HEK293 (cell line): ENCODE results near the gene DNAJB1.
A peak's percentile ranks its signal among the peaks of the same experiment; 100 is the strongest.
"Not testable (repeated sequence)": the region's sequence is repeated elsewhere in the genome, so short reads cannot be mapped to it uniquely, and the experiment has no call there.

Source experiments
- CTCF ChIA-PET: fragments of 350-600 bp; formaldehyde crosslinking; extraction: SDS; loops from one replicate; lab custom pipeline; 2021; ENCODE audit warnings: antibody characterized with exemption; lab: Yijun Ruan, JAX
- POLR2A ChIA-PET: fragments of 300-600 bp; formaldehyde crosslinking; extraction: SDS; loops from one replicate; lab custom pipeline; 2020; ENCODE audit warnings: antibody characterized with exemption, inconsistent platforms; lab: Yijun Ruan, JAX
- H3K27ac ChIP-seq: fragments of 200-500 bp; sonication (Bioruptor generic); 2 replicates; pipeline ENCODE4 v1.5.1; 2014; ENCODE audit warnings: low read depth, low read length, control low read depth, inconsistent platforms; ENCODE audit errors: extremely low read depth
- H3K36me3 ChIP-seq, 2 experiments: fragments of 200-500 bp in 1 of 2; sonication (Bioruptor generic) in 1 of 2; 1 replicate in 1 of 2; 2 replicates in 1 of 2; pipeline ENCODE4 v1.5.1; 2014 to 2017; ENCODE audit warnings: inconsistent platforms in 2 of 2, low read length in 2 of 2; ENCODE audit not compliant: control insufficient read depth in 2 of 2, insufficient read depth in 1 of 2
- H3K4me1 ChIP-seq: fragments of 200-500 bp; sonication (Bioruptor generic); 2 replicates; pipeline ENCODE4 v1.5.1; 2014; ENCODE audit warnings: mild to moderate bottlenecking, low read length, inconsistent platforms; ENCODE audit not compliant: control insufficient read depth, insufficient read depth
- H3K4me3 ChIP-seq: 2 replicates; pipeline ENCODE4 v1.5.1; 2011; ENCODE audit warnings: low read depth, mild to moderate bottlenecking, control low read depth, low read length, moderate library complexity
- H3K9me3 ChIP-seq: fragments of 200-500 bp; sonication (Bioruptor generic); 2 replicates; pipeline ENCODE4 v1.5.1; 2014; ENCODE audit warnings: low read depth, low read length, inconsistent platforms; ENCODE audit not compliant: control insufficient read depth, insufficient read depth
- BCL11A ChIP-seq: fragments of 450-650 bp; formaldehyde crosslinking; IDR thresholded peaks from 2 replicates; pipeline ENCODE4 v1.5.1; 2016; ENCODE audit warnings: low read depth, missing biosample characterization, missing genetic modification characterization
- BCL6B ChIP-seq: fragments of 450-650 bp; formaldehyde crosslinking; IDR thresholded peaks from 2 replicates; pipeline ENCODE4 v1.5.1; 2017; ENCODE audit warnings: missing biosample characterization, missing genetic modification characterization
- GLIS1 ChIP-seq: fragments of 450-650 bp; formaldehyde crosslinking; IDR thresholded peaks from 2 replicates; pipeline ENCODE4 v1.5.1; 2016; ENCODE audit warnings: missing biosample characterization, missing genetic modification characterization
- HOXA7 ChIP-seq: sonication (generic); formaldehyde crosslinking; IDR thresholded peaks from 2 replicates; pipeline ENCODE4 v1.8.1; 2022; ENCODE audit warnings: missing genetic modification reagents, borderline replicate concordance
- KLF8 ChIP-seq: fragments of 450-650 bp; formaldehyde crosslinking; IDR thresholded peaks from 2 replicates; pipeline ENCODE4 v1.5.1; 2016; ENCODE audit warnings: missing biosample characterization, missing genetic modification characterization
- OSR2 ChIP-seq: fragments of 450-650 bp; formaldehyde crosslinking; IDR thresholded peaks from 2 replicates; pipeline ENCODE4 v1.5.1; 2016; ENCODE audit warnings: missing biosample characterization, missing genetic modification characterization
- PATZ1 ChIP-seq: fragments of 450-650 bp; formaldehyde crosslinking; IDR thresholded peaks from 2 replicates; pipeline ENCODE4 v1.5.1; 2016; ENCODE audit warnings: missing biosample characterization, missing genetic modification characterization
- PRDM1 ChIP-seq: fragments of 450-650 bp; formaldehyde crosslinking; IDR thresholded peaks from 2 replicates; pipeline ENCODE4; 2016; ENCODE audit warnings: missing biosample characterization, missing genetic modification characterization
- YY2 ChIP-seq: fragments of 450-650 bp; formaldehyde crosslinking; IDR thresholded peaks from 2 replicates; pipeline ENCODE4 v1.5.1; 2016; ENCODE audit warnings: missing biosample characterization, missing genetic modification characterization
- ZBTB44 ChIP-seq: fragments of 450-650 bp; IDR thresholded peaks from 2 replicates; pipeline ENCODE4 v1.5.1; 2018; ENCODE audit warnings: missing biosample characterization, mild to moderate bottlenecking, missing genetic modification characterization
- ZBTB48 ChIP-seq: fragments of 450-650 bp; formaldehyde crosslinking; IDR thresholded peaks from 2 replicates; pipeline ENCODE4 v1.5.1; 2016; ENCODE audit warnings: missing biosample characterization, missing genetic modification characterization
- ZBTB6 ChIP-seq: fragments of 450-650 bp; formaldehyde crosslinking; IDR thresholded peaks from 2 replicates; pipeline ENCODE4 v1.5.1; 2017; ENCODE audit warnings: missing biosample characterization, missing genetic modification characterization
- ZNF121 ChIP-seq: fragments of 450-650 bp; formaldehyde crosslinking; IDR thresholded peaks from 2 replicates; pipeline ENCODE4 v1.5.1; 2016; ENCODE audit warnings: missing biosample characterization, missing genetic modification characterization
- ZNF175 ChIP-seq: fragments of 450-650 bp; formaldehyde crosslinking; IDR thresholded peaks from 2 replicates; pipeline ENCODE4 v1.5.1; 2016; ENCODE audit warnings: missing biosample characterization, missing genetic modification characterization
- ZNF211 ChIP-seq: fragments of 450-650 bp; formaldehyde crosslinking; IDR thresholded peaks from 2 replicates; pipeline ENCODE4 v1.5.1; 2016; ENCODE audit warnings: low read depth, missing biosample characterization, missing genetic modification characterization
- ZNF223 ChIP-seq: fragments of 450-650 bp; formaldehyde crosslinking; IDR thresholded peaks from 2 replicates; pipeline ENCODE4 v1.5.1; 2016; ENCODE audit warnings: missing biosample characterization, missing genetic modification characterization
- ZNF274 ChIP-seq, 2 experiments: fragments of 200-500 bp in 1 of 2; fragments of 450-650 bp in 1 of 2; sonication (Bioruptor generic) in 1 of 2; formaldehyde crosslinking in 1 of 2; IDR thresholded peaks; 2 replicates each; pipeline versions ENCODE4 v1.5.1 to v1.6.1; 2014 to 2016; ENCODE audit warnings: borderline replicate concordance in 1 of 2, inconsistent platforms in 1 of 2, low read length in 1 of 2, missing biosample characterization in 1 of 2, missing genetic modification characterization in 1 of 2
- ZNF324 ChIP-seq: fragments of 450-650 bp; formaldehyde crosslinking; IDR thresholded peaks from 2 replicates; pipeline ENCODE4 v1.5.1; 2016; ENCODE audit warnings: missing biosample characterization, missing genetic modification characterization
- ZNF354C ChIP-seq: fragments of 450-650 bp; formaldehyde crosslinking; IDR thresholded peaks from 2 replicates; pipeline ENCODE4 v1.5.1; 2016; ENCODE audit warnings: missing biosample characterization, missing genetic modification characterization, low read depth, borderline replicate concordance
- ZNF366 ChIP-seq: fragments of 450-650 bp; formaldehyde crosslinking; conservative IDR thresholded peaks from 2 replicates; pipeline ENCODE4 v1.5.1; 2016; ENCODE audit warnings: missing biosample characterization, missing genetic modification characterization
- ZNF423 ChIP-seq: fragments of 450-650 bp; formaldehyde crosslinking; IDR thresholded peaks from 2 replicates; pipeline ENCODE4 v1.5.1; 2016; ENCODE audit warnings: missing biosample characterization, missing genetic modification characterization
- ZNF768 ChIP-seq: fragments of 450-650 bp; formaldehyde crosslinking; IDR thresholded peaks from 2 replicates; pipeline ENCODE4 v1.5.1; 2018; ENCODE audit warnings: missing biosample characterization, mild to moderate bottlenecking, missing genetic modification characterization
- ZSCAN23 ChIP-seq: fragments of 450-650 bp; formaldehyde crosslinking; IDR thresholded peaks from 2 replicates; pipeline ENCODE4 v1.5.1; 2016; ENCODE audit warnings: missing biosample characterization, missing genetic modification characterization

The DNAJB1 gene

GRCh38 chr19:14505488-14506239 lies 12.5 kb downstream of the DNAJB1 start (continued):
- no peak for TF ChIP-seq ZNF175
- no peak for TF ChIP-seq OSR2 (tag by site-specific recombination)
- peak; percentile 26; the same call in 1 of the 2 replicates for TF ChIP-seq ZBTB48 (tag by site-specific recombination)
- no peak for TF ChIP-seq ZNF768 (tag by site-specific recombination)
- peak; percentile 25 for TF ChIP-seq GLIS1 (tag by site-specific recombination)
- no peak for TF ChIP-seq ZBTB44 (tag by site-specific recombination)
- TF ChIP-seq PATZ1, result peak; percentile 86

GRCh38 chr19:14504575-14504974 lies 13.6 kb downstream of the DNAJB1 start:
- H3K4me3 ChIP-seq, H3K27ac ChIP-seq, H3K36me3 ChIP-seq, H3K4me1 ChIP-seq, H3K9me3 ChIP-seq: not testable (repeated sequence)
- ChIA-PET POLR2A (interaction anchor here (0.9 to 5.5 kb wide), 2 partner anchors 8 to 13 kb away, joined by 4 to 48 read pairs; partner anchors contain the start of genes DNAJB1 and GIPC1), CTCF (interaction anchor here (0.6 to 4.7 kb wide), 11 partner anchors 8 to 694 kb away, joined by 3 to 37 read pairs (median 5); partner anchors contain the start of genes DNAJB1, GIPC1 and TECR)

- CTCF ChIA-PET, result interaction anchor here (0.5 to 4.7 kb wide), 4 partner anchors 16 to 73 kb away, joined by 3 to 37 read pairs (median 3); no protein-coding TSS in a partner anchor
- POLR2A ChIA-PET, result interaction anchor here (1.2 to 5.5 kb wide), 2 partner anchors 12 to 15 kb away, joined by 3 to 48 read pairs; partner anchors contain the start of gene DNAJB1
- H3K9me3 ChIP-seq, result no peaks in the 10 kb centered on the region
These were observed 14.9 kb downstream of the DNAJB1 start for GRCh38 chr19:14503285-14503684.

GRCh38 chr19:14502334-14503092 lies 15.7 kb downstream of the DNAJB1 start:
- Histone ChIP-seq H3K9me3 (no peaks in the 10 kb centered on the region), H3K36me3 (no peaks in the 10 kb centered on the region), H3K4me3 (no peak overlapping the region), H3K27ac (no peak overlapping the region), H3K4me1 (no peaks in the 10 kb centered on the region)
- ChIA-PET POLR2A (interaction anchor here (1.0 kb wide), 1 partner anchor 15 kb away, joined by 3 read pairs; the partner anchor contains the start of gene DNAJB1), CTCF (interaction anchor here (1.0 to 1.4 kb wide), 3 partner anchors 22 to 54 kb away, joined by 3 read pairs; no protein-coding TSS in a partner anchor)
- TF ChIP-seq ZNF175 (no peak), ZNF121 (tag by site-specific recombination) (no peak), KLF8 (tag by site-specific recombination) (no peak), ZNF423 (tag by site-specific recombination) (no peak), ZBTB6 (no peak), ZSCAN23 (no peak), HOXA7 (CRISPR knock-in tag) (no peak), ZNF354C (tag by site-specific recombination) (no peak), ZNF211 (tag by site-specific recombination) (no peak), ZNF223 (tag by site-specific recombination) (no peak), YY2 (tag by site-specific recombination) (no peak), ZNF274 (IDR thresholded peaks at IDR 0.05; ENCODE audit: low read length) (no peak), ZNF274 (tag by site-specific recombination; IDR thresholded peaks at IDR 0.05; ENCODE audit: borderline replicate concordance) (no peak), ZNF324 (no peak), BCL6B (tag by site-specific recombination) (no peak)

More at GRCh38 chr19:14503285-14503684, 14.9 kb downstream of the DNAJB1 start:
- Histone ChIP-seq H3K36me3 (no peaks in the 10 kb centered on the region), H3K4me1 (no peaks in the 10 kb centered on the region; the same call in 1 of the 2 replicates), H3K27ac (no peak overlapping the region), H3K4me3 (no peak overlapping the region)
- TF ChIP-seq ZNF366 (peak; percentile 93), PRDM1 (tag by site-specific recombination) (peak; percentile 44), BCL11A (no peak)
